Urinary bladder (tissue), 4 donors: Measurements from ENCODE around the gene TAGLN3. TPM values are rescaled to one million over a fixed set of nuclear protein-coding genes. Genes with fewer than 3 reads are reported as not detected.
"Not testable (repeated sequence)": the region's sequence is repeated elsewhere in the genome, so short reads cannot be mapped to it uniquely, and the experiment has no call there.

Experiments
- DNase-seq: peaks from one replicate; pipeline ENCODE4 v3.0.0-alpha.2; 2015; ENCODE audit errors: extremely low spot score
- H3K27ac ChIP-seq: one replicate; pipeline ENCODE4 v1.5.1; 2013; ENCODE audit warnings: low read depth, mild to moderate bottlenecking, moderate library complexity
- H3K36me3 ChIP-seq: one replicate; pipeline ENCODE4 v1.6.1; 2013; ENCODE audit warnings: mild to moderate bottlenecking, moderate library complexity; ENCODE audit not compliant: insufficient read depth
- H3K4me1 ChIP-seq: one replicate; pipeline ENCODE4 v1.6.1; 2013; ENCODE audit warnings: mild to moderate bottlenecking, moderate library complexity; ENCODE audit not compliant: insufficient read depth
- H3K4me3 ChIP-seq: one replicate; pipeline ENCODE4 v1.5.1; 2013; ENCODE audit warnings: low read depth, low read length
- WGBS: extraction: QIAGEN DNeasy Blood & Tissue Kit; methylation state at CpG from one replicate; pipeline ENCODE4 v1.1.7; 2013; 5-methylcytosine and 5-hydroxymethylcytosine counted together
- polyA plus RNA-seq: library from polyadenylated mRNA; stranded (reverse); fragments of 200-250 nt; gene quantifications from one replicate; pipeline ENCODE4 v1.2.3, GENCODE V29; 2013
- total RNA-seq: library from RNA; depleted of rRNA; stranded (reverse); fragments of >200 nt; gene quantifications from one replicate; pipeline ENCODE4 v1.2.3, GENCODE V29; 2014
- donor health status: healthy with polysubstance abuse.
- donor health status: healthy.

The TAGLN3 gene
- total and polyA plus RNA-seq, 2 donors: 1.8 to 3.1 TPM

DNA sequence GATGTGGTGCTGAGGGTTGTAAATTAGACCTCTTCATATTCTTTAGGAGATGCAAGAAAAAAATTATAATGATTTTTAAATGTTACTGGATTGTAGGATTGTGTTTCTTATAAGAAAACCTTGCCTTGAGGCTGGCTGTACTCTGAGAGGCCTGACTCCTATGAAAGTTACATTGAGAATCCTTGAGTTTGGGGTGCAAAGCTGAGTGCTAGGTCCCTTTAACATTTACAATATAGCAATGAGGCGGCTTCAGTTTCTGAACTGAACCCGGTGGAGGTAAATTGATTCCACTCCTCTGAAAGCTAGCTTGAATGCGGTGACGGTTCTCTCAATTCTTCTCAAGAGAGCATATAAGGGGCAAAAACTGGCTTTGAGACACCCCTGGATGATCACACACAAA lies 35.7 kb downstream of the TAGLN3 start, which contains the start of gene TMPRSS7:
TSS of gene TMPRSS7 (plus strand) at position 301 of the 400 bp plus-strand sequence. CDS start 110 bp downstream, outside the sequence.
- no peak for DNase-seq
- H3K4me3 ChIP-seq: no peak within 1 kb of the TSS
- WGBS: 96% methylated on average over 4 of the region's 4 CpGs

DNA sequence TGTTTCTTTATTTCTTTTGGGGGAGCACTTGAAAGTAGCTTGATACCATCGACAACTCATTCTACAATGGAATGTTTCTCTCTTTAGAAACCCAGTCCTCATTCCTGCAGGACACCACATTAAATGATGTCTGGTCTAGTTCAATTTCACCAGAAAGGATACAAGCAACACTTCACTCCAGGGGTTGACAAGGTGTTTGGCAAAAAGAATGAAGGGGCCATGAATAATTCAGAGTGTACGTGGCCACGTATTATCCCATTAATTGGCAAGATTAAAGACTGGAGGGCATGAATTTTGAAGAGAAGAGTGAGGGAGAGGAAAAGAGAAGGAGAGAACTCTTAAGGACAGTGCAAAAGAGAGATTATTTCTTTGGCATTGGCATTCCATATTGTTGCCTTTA lies 36.5 kb downstream of the TAGLN3 start:
- Histone ChIP-seq H3K4me1 (no peaks in the 10 kb centered on the region), H3K36me3 (no peaks in the 10 kb centered on the region), H3K4me3 (no peak overlapping the region), H3K27ac (no peak overlapping the region)
- no peak for DNase-seq
- 56% methylated on average over 3 of the region's 3 CpGs for WGBS

More for the DNA sequence above, 35.7 kb downstream of the TAGLN3 start, which contains the start of gene TMPRSS7:
- Histone ChIP-seq H3K4me1 (no peaks in the 10 kb centered on the region), H3K36me3 (no peaks in the 10 kb centered on the region), H3K27ac (no peak within 1 kb of the TSS)

DNA sequence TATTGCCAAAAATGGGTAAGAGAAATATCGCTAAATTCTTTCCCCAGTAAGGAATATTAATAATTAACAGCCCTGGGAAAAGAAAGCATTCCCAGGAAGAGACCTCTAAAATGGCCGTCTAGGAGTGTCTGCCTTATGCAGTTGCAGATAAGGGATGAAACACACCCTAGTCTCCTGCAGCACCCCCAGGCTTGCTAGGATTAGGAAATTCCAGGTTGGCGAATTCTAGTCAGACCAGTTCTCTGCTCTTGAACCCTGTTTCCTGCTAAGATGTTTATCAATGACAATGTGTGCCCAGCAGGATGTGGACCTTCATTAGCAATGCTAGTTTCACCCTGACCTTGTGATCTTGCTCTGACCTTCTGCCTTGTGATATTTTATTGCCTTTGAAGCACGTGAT lies 38.5 kb downstream of the TAGLN3 start:
- DNase-seq, H3K4me3 ChIP-seq, H3K27ac ChIP-seq, H3K4me1 ChIP-seq, H3K36me3 ChIP-seq: not testable (repeated sequence)
- WGBS: 77% methylated on average over 4 of the region's 4 CpGs

DNA sequence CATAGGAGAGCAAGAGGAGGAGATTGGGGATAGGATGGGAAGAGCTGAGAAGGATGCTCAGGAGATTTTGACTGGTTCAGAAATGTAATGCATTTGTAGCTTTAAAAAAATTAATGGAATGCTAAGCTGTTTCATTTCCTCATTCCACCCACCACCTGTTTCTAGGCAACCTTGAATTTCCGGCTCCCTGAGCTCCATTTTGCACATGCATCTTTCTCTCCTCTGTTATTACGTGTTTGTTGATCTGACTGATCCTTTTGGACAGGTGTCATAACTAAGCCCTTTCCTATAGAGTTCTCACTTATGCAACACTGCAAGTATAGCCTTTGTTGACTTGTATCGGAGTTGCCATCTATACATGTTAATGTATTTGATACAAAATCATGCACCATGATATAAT lies 40.1 kb downstream of the TAGLN3 start:
- no peak overlapping the region for H3K4me3 ChIP-seq
- no peaks in the 10 kb centered on the region for H3K36me3 ChIP-seq
- 69% methylated on average over 3 of the region's 3 CpGs for WGBS
- no peak for DNase-seq
- no peak overlapping the region for H3K27ac ChIP-seq
- no peaks in the 10 kb centered on the region for H3K4me1 ChIP-seq

DNA sequence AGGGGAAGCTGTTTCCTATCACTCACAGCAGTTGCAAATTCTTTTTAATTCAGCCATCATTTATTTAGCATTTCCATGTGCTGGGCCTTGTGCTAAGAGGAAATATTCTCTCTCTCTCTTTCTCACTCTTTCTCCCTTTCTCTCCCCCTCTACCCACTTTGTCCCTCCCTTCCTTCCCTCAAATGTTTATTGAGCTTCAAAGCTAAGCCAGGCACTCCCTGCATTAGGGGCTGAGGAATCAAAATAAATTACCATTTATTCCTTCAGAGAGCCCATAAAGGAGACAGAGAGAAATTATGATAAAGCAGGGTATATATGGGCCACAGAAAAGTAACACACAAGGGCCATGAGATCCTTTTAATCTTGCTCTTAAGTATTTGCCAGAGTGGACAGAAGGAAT lies 42.6 kb downstream of the TAGLN3 start:
- Histone ChIP-seq H3K27ac (no peak overlapping the region), H3K36me3 (no peaks in the 10 kb centered on the region), H3K4me1 (no peaks in the 10 kb centered on the region), H3K4me3 (no peak overlapping the region)
- DNase-seq: no peak

DNA sequence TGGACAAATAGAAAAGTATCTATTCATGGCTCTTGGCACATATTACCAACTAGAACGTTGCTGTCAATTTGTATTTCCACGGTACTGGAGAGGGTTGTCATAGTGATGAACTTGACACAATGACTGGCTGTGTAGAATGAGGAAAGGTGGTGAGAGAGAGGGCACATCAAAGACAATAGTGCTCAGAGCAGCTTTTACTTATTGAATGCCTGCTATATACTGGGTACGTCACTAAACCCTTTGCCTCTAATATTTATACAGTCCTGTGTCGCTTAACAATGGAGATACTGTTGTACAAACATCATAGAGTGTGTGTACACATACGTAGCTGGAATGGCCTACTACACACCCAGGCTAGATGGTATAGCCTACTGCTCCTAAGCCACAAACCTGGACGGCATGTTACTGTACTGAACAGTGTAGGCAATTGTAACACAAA lies 44.1 kb downstream of the TAGLN3 start:
- no peak for DNase-seq
- no peaks in the 10 kb centered on the region for H3K36me3 ChIP-seq

DNA sequence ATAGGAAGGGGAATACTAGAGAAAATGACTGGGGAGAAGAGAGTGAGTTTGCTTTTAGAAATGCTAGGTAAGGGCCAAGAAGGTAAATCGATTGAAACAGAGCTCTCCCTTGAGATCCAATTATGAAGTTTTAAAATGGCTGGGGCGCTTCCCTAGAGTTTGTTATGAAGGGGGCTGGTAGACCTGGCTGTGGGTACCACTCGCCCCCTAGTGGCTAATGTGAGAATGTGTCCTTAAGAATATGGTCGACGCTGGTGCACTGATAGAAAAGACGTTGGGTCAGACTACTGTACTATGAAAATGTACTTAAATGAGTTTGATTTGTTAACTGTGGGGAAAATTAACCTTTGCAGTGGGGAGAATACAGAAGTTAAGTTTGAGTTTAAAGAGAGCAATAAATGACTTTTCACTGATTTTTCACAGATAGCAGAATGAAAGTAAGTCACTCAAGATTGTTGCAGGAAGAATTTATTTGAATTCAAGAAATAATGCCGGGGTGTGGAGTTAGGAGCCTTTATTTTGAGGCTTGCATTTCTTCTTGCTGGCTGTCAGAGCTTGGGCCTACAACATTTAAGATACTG lies 45.0 kb downstream of the TAGLN3 start:
- peak; percentile 31 for DNase-seq
- H3K4me3 ChIP-seq: no peak overlapping the region
- H3K36me3 ChIP-seq: no peaks in the 10 kb centered on the region
- 10% methylated on average over 7 of the region's 7 CpGs for WGBS
- H3K4me1 ChIP-seq: no peaks in the 10 kb centered on the region
- H3K27ac ChIP-seq: no peak overlapping the region

More for the DNA sequence above, 44.1 kb downstream of the TAGLN3 start:
- 78% methylated on average over 6 of the region's 6 CpGs for WGBS
- Histone ChIP-seq H3K27ac (no peak overlapping the region), H3K4me1 (no peaks in the 10 kb centered on the region), H3K4me3 (no peak overlapping the region)

DNA sequence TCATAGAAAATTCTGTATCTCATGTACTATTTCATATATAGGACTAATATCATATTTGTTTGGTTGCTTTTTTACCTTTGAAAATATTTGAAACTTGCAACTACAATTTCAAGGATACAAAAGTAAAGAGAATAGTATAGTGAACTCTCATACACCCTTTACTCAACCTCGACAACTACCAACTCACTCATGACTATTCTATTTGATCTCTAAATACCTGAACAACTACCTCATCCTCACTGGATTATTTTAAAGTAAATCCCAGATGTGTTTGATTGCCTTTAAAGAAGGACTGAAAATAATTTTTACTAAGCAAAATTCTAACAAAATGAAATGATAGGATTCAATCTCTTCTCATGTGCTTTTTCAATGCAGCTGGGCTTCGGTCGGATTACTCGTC lies 47.9 kb downstream of the TAGLN3 start:
- Histone ChIP-seq H3K4me1 (no peaks in the 10 kb centered on the region), H3K27ac (no peak overlapping the region), H3K36me3 (no peaks in the 10 kb centered on the region), H3K4me3 (no peak overlapping the region)
- DNase-seq: no peak
- 81% methylated on average over 4 of the region's 4 CpGs for WGBS

DNA sequence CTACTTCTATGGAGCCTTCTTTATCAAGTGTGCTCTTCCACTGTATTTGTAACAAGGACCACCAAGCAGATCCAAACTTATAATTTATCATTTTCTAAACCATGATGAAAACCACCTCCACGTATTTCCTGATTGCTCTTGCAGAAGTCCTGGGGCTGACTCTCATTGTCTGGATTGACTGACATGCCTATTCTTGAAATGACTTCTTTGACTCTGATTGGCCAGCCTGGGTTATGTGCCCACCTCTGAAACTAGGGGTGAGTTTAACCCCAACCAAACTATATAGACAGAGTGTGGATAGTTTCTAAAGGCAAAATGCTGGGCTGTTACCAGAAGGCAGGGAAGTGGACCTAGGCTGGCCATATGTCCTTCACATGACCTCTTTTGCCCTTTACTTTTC lies 48.5 kb downstream of the TAGLN3 start:
- Histone ChIP-seq H3K36me3 (no peaks in the 10 kb centered on the region), H3K4me1 (no peaks in the 10 kb centered on the region), H3K4me3 (no peak overlapping the region), H3K27ac (no peak overlapping the region)
- DNase-seq: no peak
- 86% methylated on average over 1 of the region's 1 CpG for WGBS

DNA sequence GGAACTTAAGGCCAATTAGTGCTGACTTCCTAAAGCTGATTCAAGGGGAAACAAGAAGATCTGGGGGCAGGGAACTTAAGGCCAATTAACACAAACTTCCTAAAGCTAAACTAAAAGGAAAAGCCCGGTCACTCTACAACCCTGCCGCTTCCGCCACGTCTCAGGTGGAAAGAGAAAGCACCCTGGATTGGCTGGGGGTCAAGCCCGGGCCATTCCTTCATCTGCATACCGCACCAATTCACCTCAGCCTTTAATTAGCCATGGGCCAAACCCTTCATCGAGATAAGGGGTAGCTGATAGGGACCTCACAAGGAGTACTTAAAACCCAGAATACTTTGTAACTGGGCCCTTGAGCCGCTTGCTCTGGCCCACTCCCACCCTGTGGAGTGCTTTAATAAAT lies 50.2 kb downstream of the TAGLN3 start:
- Histone ChIP-seq H3K4me3 (no peak overlapping the region), H3K4me1 (no peaks in the 10 kb centered on the region), H3K36me3 (no peaks in the 10 kb centered on the region), H3K27ac (no peak overlapping the region)
- DNase-seq: no peak
- 63% methylated on average over 8 of the region's 8 CpGs for WGBS

DNA sequence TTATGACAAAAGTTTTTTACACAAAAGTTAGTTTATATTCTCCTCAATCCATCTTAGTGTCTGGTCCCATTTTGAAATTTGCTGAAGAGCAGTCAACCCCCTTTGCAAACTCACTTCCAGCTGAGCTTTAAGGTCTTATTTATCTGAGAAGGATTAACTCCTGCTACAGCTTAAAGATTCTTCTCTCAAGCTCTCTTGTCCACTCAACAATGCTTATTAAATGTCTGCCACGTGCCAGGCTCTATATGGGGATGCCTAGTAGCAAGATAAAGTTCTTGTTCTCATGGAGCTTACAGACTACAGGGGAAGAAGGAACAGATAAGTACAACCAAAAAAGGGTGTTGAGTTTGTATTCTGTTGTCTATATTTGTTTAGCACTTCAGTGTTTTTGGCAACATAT lies 54.5 kb downstream of the TAGLN3 start:
- 43% methylated on average over 1 of the region's 1 CpG for WGBS
- no peak for DNase-seq

DNA sequence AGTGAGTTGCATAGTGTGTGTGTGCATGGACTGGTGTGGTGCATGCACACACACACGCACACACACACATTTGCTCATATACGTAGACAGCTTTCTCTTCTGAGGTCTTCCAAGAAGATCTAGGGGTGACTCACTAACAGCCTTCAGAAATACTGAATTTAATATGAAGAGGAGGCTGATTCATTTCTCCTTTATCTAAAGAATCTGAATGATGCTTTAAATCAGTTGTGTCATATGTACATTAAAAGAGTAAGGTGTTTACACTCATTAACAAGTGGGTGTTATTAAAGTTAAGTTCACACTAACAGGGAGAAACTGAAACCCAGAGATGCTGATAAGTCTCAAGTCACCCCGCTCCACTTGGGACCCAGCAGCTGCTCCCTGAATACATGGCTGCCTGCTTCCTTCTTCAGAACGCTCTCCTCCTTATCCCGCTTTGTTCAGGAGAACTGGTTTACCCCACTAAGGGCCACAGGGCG lies 57.8 kb downstream of the TAGLN3 start:
- DNase-seq: no peak
- Histone ChIP-seq H3K4me1 (no peaks in the 10 kb centered on the region), H3K36me3 (no peaks in the 10 kb centered on the region), H3K27ac (no peak overlapping the region), H3K4me3 (no peak overlapping the region)
- WGBS: 80% methylated on average over 6 of the region's 6 CpGs

More for the DNA sequence above, 54.5 kb downstream of the TAGLN3 start:
- Histone ChIP-seq H3K4me3 (no peak overlapping the region), H3K27ac (no peak overlapping the region), H3K36me3 (no peaks in the 10 kb centered on the region), H3K4me1 (no peaks in the 10 kb centered on the region)

DNA sequence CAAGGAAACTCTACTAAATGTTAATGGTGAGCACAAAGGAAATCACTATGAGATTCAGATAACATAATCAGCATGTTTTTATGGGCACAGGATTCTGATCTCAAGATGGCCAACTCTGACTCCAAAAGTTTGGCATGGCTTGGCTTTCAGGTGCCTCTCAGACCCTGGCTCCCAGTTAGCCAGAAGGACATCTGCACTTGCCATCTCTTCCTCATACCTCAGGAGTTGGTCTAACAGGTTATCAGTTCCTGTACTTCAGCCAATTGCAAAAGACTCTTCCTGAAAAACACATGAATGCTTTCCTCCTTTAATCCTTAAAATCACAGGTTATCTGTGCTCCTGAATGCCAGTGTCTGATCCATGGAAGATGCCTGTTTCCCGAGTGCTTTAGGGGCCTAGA lies 60.8 kb downstream of the TAGLN3 start:
- Histone ChIP-seq H3K27ac (peak overlapping the region; percentile 6), H3K4me1 (no peaks in the 10 kb centered on the region), H3K36me3 (no peaks in the 10 kb centered on the region), H3K4me3 (no peak overlapping the region)
- DNase-seq: no peak
- 80% methylated on average over 1 of the region's 1 CpG for WGBS

DNA sequence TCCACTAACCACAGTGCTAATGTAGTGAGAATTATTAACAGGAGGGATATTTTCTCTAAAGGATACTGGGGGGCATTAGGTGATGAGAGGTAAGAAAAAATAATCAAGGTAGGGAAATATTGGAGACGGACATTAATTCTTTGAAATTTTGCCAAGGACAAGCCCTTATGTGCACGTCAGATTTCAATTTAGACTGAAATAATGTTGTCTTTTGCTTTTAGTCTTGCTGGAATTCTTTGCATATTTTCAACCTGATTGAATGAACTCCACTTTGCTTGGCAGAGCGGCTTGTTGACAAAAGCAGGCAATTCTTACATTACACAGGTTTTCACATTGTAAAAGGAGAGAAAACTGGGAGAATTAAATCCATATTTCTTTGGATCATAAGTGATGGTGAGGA lies 62.4 kb downstream of the TAGLN3 start:
- H3K36me3 ChIP-seq: no peaks in the 10 kb centered on the region
- H3K4me3 ChIP-seq: no peak overlapping the region
- no peak overlapping the region for H3K27ac ChIP-seq
- DNase-seq: no peak
- WGBS: 47% methylated on average over 3 of the region's 3 CpGs
- no peaks in the 10 kb centered on the region for H3K4me1 ChIP-seq
